PFSK-1 (cell line): ENCODE data around the gene PTDSS2.

ENCODE experiments used
- FOXP2 ChIP-seq: optimal IDR thresholded peaks from 2 replicates; pipeline ENCODE3; 2011; ENCODE audit warnings: borderline replicate concordance, control low read depth, inconsistent platforms; ENCODE audit not compliant: insufficient read depth; ENCODE audit errors: extremely low read length, extremely low read depth
- POLR2AphosphoS5 ChIP-seq: IDR thresholded peaks from 2 replicates; pipeline ENCODE4 v1.6.1; 2012; ENCODE audit warnings: low read depth, mild to moderate bottlenecking, control low read depth, low read length, moderate library complexity
- SIN3A ChIP-seq: IDR thresholded peaks from 2 replicates; pipeline ENCODE4 v1.6.1; 2012; ENCODE audit warnings: mild to moderate bottlenecking, low read length, moderate library complexity, borderline replicate concordance; ENCODE audit not compliant: insufficient read depth
- TAF1 ChIP-seq: IDR thresholded peaks from 2 replicates; pipeline ENCODE4 v1.6.1; 2012; ENCODE audit warnings: low read length, control low read depth, borderline replicate concordance; ENCODE audit not compliant: insufficient read depth
- TF ChIP-seq, protein P1 (sequence below), 2 experiments: IDR thresholded peaks; 2 replicates each; pipeline versions ENCODE4 v1.6.1 to v1.8.0; 2011 to 2012; ENCODE audit warnings: low read depth in 2 of 2, low read length in 2 of 2, control low read depth in 1 of 2, inconsistent platforms in 1 of 2, mild to moderate bottlenecking in 1 of 2, moderate library complexity in 1 of 2; ENCODE audit not compliant: insufficient read depth in 1 of 2

DNA sequence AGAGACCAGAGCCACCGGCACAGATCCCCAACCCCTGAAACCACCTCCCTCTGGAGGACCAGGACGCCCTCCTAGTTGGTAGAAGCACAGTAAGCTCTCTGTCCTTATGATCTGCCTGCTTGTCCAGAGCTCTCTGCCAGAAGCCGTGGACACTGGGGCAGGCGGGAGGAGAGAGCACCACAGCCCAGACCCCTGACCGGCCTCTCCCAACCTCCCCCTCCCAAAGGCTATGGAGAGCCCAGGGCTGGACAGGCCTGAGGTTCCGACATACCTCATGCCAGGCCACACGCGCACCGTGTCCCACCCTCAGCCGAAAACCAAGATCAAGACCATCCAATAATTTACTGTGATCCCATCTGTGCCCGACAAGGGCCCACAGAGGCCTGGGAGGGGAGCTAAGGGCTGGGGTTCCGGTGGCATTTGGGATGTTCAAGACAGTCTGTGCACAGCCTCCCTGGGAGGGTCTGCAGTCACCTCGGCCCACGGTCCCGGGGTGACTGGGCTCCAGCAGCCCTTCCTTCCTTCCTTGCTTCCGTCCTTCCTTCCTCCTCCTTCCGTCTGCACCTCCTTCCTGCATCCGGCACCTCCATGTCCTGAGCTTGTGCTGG, 81.9 kb downstream of the PTDSS2 start:
- TF ChIP-seq POLR2AphosphoS5 (no peak), FOXP2 (no peak), TAF1 (no peak), SIN3A (no peak)
- TF ChIP-seq, protein P1, sequence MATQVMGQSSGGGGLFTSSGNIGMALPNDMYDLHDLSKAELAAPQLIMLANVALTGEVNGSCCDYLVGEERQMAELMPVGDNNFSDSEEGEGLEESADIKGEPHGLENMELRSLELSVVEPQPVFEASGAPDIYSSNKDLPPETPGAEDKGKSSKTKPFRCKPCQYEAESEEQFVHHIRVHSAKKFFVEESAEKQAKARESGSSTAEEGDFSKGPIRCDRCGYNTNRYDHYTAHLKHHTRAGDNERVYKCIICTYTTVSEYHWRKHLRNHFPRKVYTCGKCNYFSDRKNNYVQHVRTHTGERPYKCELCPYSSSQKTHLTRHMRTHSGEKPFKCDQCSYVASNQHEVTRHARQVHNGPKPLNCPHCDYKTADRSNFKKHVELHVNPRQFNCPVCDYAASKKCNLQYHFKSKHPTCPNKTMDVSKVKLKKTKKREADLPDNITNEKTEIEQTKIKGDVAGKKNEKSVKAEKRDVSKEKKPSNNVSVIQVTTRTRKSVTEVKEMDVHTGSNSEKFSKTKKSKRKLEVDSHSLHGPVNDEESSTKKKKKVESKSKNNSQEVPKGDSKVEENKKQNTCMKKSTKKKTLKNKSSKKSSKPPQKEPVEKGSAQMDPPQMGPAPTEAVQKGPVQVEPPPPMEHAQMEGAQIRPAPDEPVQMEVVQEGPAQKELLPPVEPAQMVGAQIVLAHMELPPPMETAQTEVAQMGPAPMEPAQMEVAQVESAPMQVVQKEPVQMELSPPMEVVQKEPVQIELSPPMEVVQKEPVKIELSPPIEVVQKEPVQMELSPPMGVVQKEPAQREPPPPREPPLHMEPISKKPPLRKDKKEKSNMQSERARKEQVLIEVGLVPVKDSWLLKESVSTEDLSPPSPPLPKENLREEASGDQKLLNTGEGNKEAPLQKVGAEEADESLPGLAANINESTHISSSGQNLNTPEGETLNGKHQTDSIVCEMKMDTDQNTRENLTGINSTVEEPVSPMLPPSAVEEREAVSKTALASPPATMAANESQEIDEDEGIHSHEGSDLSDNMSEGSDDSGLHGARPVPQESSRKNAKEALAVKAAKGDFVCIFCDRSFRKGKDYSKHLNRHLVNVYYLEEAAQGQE (IDR thresholded peaks at IDR 0.05; ENCODE audit: insufficient read depth in 1 of 2, low read depth in 2 of 2, low read length in 2 of 2) = no peak
